ENCODE measurements around the gene HNRNPLL.

HNRNPLL gene

GRCh38 chr2:38592951-38593350, 9.8 kb downstream of the HNRNPLL start:
- DNase-seq (ENCODE audit: low read depth in 2 of 2) = no peak

GRCh38 chr2:38591152-38591551, 11.6 kb downstream of the HNRNPLL start:
- no peak for DNase-seq (ENCODE audit: low read depth in 2 of 2)

- DNase-seq (ENCODE audit: low read depth in 2 of 2) = no peak
These were observed 12.7 kb downstream of the HNRNPLL start for GRCh38 chr2:38590053-38590452.

- no peak for DNase-seq (ENCODE audit: low read depth in 2 of 2)
These were observed 15.8 kb downstream of the HNRNPLL start for GRCh38 chr2:38586931-38587330.

- no peak for DNase-seq (ENCODE audit: low read depth in 2 of 2)
These were observed 17.8 kb downstream of the HNRNPLL start for GRCh38 chr2:38584881-38585280.

GRCh38 chr2:38583994-38584393, 18.7 kb downstream of the HNRNPLL start:
- no peak for DNase-seq (ENCODE audit: low read depth in 2 of 2)

- no peak for DNase-seq (ENCODE audit: low read depth in 2 of 2)
These were observed 19.2 kb downstream of the HNRNPLL start for GRCh38 chr2:38583524-38583923.

- DNase-seq (ENCODE audit: low read depth in 2 of 2) = peak; percentile 39
These were observed 21.3 kb downstream of the HNRNPLL start for GRCh38 chr2:38581193-38582147.

- DNase-seq (ENCODE audit: low read depth in 2 of 2) = no peak
These were observed 22.6 kb downstream of the HNRNPLL start for GRCh38 chr2:38580115-38580636.

GRCh38 chr2:38578832-38579231, 23.9 kb downstream of the HNRNPLL start:
- DNase-seq (ENCODE audit: low read depth in 2 of 2) = no peak

GRCh38 chr2:38574278-38574677, 28.4 kb downstream of the HNRNPLL start:
- DNase-seq (ENCODE audit: low read depth in 2 of 2) = no peak

- peak in 1 of 2 experiments; percentile 5 for DNase-seq (ENCODE audit: low read depth in 2 of 2)
These were observed 30.6 kb downstream of the HNRNPLL start for GRCh38 chr2:38572167-38572566.

- DNase-seq (ENCODE audit: low read depth in 2 of 2) = no peak
These were observed 31.5 kb downstream of the HNRNPLL start for GRCh38 chr2:38571193-38571592.

GRCh38 chr2:38568724-38569436, 33.8 kb downstream of the HNRNPLL start:
- no peak for DNase-seq (ENCODE audit: low read depth in 2 of 2)

GRCh38 chr2:38565333-38565732, 37.4 kb downstream of the HNRNPLL start:
- DNase-seq (ENCODE audit: low read depth in 2 of 2) = no peak

GRCh38 chr2:38561691-38562090, 41.0 kb downstream of the HNRNPLL start:
- DNase-seq (ENCODE audit: low read depth in 2 of 2) = no peak

- DNase-seq (ENCODE audit: low read depth in 2 of 2) = no peak
These were observed 42.6 kb downstream of the HNRNPLL start for GRCh38 chr2:38560092-38560491.

GRCh38 chr2:38557981-38558380, 44.7 kb downstream of the HNRNPLL start:
- no peak for DNase-seq (ENCODE audit: low read depth in 2 of 2)

- no peak for DNase-seq (ENCODE audit: low read depth in 2 of 2)
These were observed 45.5 kb downstream of the HNRNPLL start for GRCh38 chr2:38557217-38557616.

GRCh38 chr2:38556006-38556801, 46.5 kb downstream of the HNRNPLL start:
- no peak for DNase-seq (ENCODE audit: low read depth in 2 of 2)

GRCh38 chr2:38554973-38555595, 47.6 kb downstream of the HNRNPLL start:
- no peak for DNase-seq (ENCODE audit: low read depth in 2 of 2)
